ENCODE data around the gene CCDC66.

The CCDC66 gene

GRCh38 chr3:56610669-56611335 is 53.8 kb downstream of the CCDC66 start:
- no peak for ATAC-seq
- TF ChIP-seq BACH2 (CRISPR knock-in tag; IDR thresholded peaks at IDR 0.05; ENCODE audit: borderline replicate concordance): no peak
- TF ChIP-seq GLIS3 (CRISPR knock-in tag; IDR thresholded peaks at IDR 0.05): no peak
- no peak for TF ChIP-seq TOX (CRISPR knock-in tag; IDR thresholded peaks at IDR 0.05; ENCODE audit: borderline replicate concordance)
- TF ChIP-seq, protein P1, sequence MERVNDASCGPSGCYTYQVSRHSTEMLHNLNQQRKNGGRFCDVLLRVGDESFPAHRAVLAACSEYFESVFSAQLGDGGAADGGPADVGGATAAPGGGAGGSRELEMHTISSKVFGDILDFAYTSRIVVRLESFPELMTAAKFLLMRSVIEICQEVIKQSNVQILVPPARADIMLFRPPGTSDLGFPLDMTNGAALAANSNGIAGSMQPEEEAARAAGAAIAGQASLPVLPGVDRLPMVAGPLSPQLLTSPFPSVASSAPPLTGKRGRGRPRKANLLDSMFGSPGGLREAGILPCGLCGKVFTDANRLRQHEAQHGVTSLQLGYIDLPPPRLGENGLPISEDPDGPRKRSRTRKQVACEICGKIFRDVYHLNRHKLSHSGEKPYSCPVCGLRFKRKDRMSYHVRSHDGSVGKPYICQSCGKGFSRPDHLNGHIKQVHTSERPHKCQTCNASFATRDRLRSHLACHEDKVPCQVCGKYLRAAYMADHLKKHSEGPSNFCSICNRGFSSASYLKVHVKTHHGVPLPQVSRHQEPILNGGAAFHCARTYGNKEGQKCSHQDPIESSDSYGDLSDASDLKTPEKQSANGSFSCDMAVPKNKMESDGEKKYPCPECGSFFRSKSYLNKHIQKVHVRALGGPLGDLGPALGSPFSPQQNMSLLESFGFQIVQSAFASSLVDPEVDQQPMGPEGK (CRISPR knock-in tag; IDR thresholded peaks at IDR 0.05; ENCODE audit: borderline replicate concordance): no peak
- TF ChIP-seq TCF4 (CRISPR knock-in tag; IDR thresholded peaks at IDR 0.05; ENCODE audit: borderline replicate concordance): no peak
- no peak for TF ChIP-seq ZC3H10 (CRISPR knock-in tag; IDR thresholded peaks at IDR 0.05)
- TF ChIP-seq, protein P2, sequence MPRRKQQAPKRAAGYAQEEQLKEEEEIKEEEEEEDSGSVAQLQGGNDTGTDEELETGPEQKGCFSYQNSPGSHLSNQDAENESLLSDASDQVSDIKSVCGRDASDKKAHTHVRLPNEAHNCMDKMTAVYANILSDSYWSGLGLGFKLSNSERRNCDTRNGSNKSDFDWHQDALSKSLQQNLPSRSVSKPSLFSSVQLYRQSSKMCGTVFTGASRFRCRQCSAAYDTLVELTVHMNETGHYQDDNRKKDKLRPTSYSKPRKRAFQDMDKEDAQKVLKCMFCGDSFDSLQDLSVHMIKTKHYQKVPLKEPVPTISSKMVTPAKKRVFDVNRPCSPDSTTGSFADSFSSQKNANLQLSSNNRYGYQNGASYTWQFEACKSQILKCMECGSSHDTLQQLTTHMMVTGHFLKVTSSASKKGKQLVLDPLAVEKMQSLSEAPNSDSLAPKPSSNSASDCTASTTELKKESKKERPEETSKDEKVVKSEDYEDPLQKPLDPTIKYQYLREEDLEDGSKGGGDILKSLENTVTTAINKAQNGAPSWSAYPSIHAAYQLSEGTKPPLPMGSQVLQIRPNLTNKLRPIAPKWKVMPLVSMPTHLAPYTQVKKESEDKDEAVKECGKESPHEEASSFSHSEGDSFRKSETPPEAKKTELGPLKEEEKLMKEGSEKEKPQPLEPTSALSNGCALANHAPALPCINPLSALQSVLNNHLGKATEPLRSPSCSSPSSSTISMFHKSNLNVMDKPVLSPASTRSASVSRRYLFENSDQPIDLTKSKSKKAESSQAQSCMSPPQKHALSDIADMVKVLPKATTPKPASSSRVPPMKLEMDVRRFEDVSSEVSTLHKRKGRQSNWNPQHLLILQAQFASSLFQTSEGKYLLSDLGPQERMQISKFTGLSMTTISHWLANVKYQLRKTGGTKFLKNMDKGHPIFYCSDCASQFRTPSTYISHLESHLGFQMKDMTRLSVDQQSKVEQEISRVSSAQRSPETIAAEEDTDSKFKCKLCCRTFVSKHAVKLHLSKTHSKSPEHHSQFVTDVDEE (CRISPR knock-in tag; IDR thresholded peaks at IDR 0.05): no peak
- no peak for TF ChIP-seq RARB (CRISPR knock-in tag; IDR thresholded peaks at IDR 0.05)
- TF ChIP-seq SNAI2 (CRISPR knock-in tag; IDR thresholded peaks at IDR 0.05): no peak
- no peak for TF ChIP-seq PPARA (CRISPR knock-in tag; IDR thresholded peaks at IDR 0.05; ENCODE audit: borderline replicate concordance)
- TF ChIP-seq CREB5 (CRISPR knock-in tag; IDR thresholded peaks at IDR 0.05; ENCODE audit: low read depth): no peak
- TF ChIP-seq ZFP3 (CRISPR knock-in tag; IDR thresholded peaks at IDR 0.05): no peak
- TF ChIP-seq ZNF8 (CRISPR knock-in tag; IDR thresholded peaks at IDR 0.05): no peak
- TF ChIP-seq ISL1 (CRISPR knock-in tag; IDR thresholded peaks at IDR 0.05): no peak
- TF ChIP-seq ZFP30 (CRISPR knock-in tag; IDR thresholded peaks at IDR 0.05): no peak
- TF ChIP-seq ZNF70 (CRISPR knock-in tag; IDR thresholded peaks at IDR 0.05): no peak
- no peak for TF ChIP-seq ZNF565 (CRISPR knock-in tag; conservative IDR thresholded peaks at IDR 0.05; ENCODE audit: low read depth)
- TF ChIP-seq CSRNP3 (CRISPR knock-in tag; IDR thresholded peaks at IDR 0.05): no peak

DNA sequence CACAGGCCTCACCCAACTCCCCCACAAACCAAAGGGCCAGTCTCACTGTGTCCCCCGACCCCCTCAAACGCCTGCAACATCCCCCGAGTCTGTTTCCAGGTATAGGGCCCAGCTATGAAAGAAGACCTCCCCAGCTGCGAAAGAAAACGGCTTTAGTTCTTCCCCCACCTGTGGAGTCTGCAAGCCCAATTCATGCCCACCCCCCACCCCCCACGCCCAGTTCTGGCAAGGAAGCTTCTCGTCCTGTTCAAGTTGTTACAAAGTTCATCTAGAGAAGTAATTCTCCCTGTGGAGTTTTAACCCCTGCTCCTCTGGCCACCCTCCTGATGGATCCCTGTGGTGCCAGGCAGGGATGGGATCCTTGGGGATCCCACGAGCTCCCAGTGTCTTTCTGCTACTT is 54.4 kb downstream of the CCDC66 start:
- ATAC-seq: no peak
- no peak for TF ChIP-seq BACH2 (CRISPR knock-in tag; IDR thresholded peaks at IDR 0.05; ENCODE audit: borderline replicate concordance)
- TF ChIP-seq CSDC2 (CRISPR knock-in tag; IDR thresholded peaks at IDR 0.05): no peak
- TF ChIP-seq GLIS3 (CRISPR knock-in tag; IDR thresholded peaks at IDR 0.05): no peak
- no peak for TF ChIP-seq CREB5 (CRISPR knock-in tag; IDR thresholded peaks at IDR 0.05; ENCODE audit: low read depth)
- TF ChIP-seq, protein P2 (CRISPR knock-in tag; IDR thresholded peaks at IDR 0.05): no peak

Data from SK-N-SH treated with all-trans-retinoic acid at 6 μM for 48 hours (cell line).